CD14-positive monocyte (primary cell): ENCODE data around the gene BAG3. TPM values are rescaled to one million over a fixed set of nuclear protein-coding genes. Genes with fewer than 3 reads are reported as not detected.

ENCODE experiments used
- DNase-seq, 3 donors: peaks; one replicate each; pipeline ENCODE4 v3.0.0-alpha.2; 2011 to 2022
- H2AFZ ChIP-seq: 2 replicates; pipeline ENCODE4 v1.6.0; 2012; ENCODE audit warnings: mild to moderate bottlenecking, low read depth, low read length, inconsistent platforms; ENCODE audit not compliant: insufficient read depth, poor library complexity, severe bottlenecking
- H3K27ac ChIP-seq, 2 donors: 1 replicate in 1 of 2; 2 replicates in 1 of 2; pipeline ENCODE4 v1.5.1; 2012 to 2013; ENCODE audit warnings: low read length in 2 of 2, control low read depth in 1 of 2, inconsistent platforms in 1 of 2, low read depth in 1 of 2, mild to moderate bottlenecking in 1 of 2
- H3K27me3 ChIP-seq, 2 donors: one replicate each; pipeline versions ENCODE4 v1.6.0 to v1.6.1; 2011 to 2013; ENCODE audit warnings: low read length in 2 of 2; ENCODE audit not compliant: control insufficient read depth in 2 of 2, insufficient read depth in 2 of 2
- H3K36me3 ChIP-seq, 2 donors: replicated peaks in 1 of 2; 1 replicate in 1 of 2; 2 replicates in 1 of 2; pipeline versions ENCODE4 v1.5.1 to v1.6.1; 2012 to 2013; ENCODE audit warnings: low read length in 2 of 2, control low read depth in 1 of 2, inconsistent platforms in 1 of 2, mild to moderate bottlenecking in 1 of 2; ENCODE audit not compliant: insufficient read depth in 2 of 2, control insufficient read depth in 1 of 2
- H3K4me1 ChIP-seq, 2 donors: 1 replicate in 1 of 2; 2 replicates in 1 of 2; pipeline versions ENCODE4 v1.5.1 to v1.6.1; 2012 to 2013; ENCODE audit warnings: low read length in 2 of 2, control low read depth in 1 of 2, inconsistent platforms in 1 of 2, mild to moderate bottlenecking in 1 of 2, moderate library complexity in 1 of 2; ENCODE audit not compliant: insufficient read depth in 2 of 2, control insufficient read depth in 1 of 2
- H3K4me2 ChIP-seq: replicated peaks from 2 replicates; pipeline ENCODE3; 2012; ENCODE audit warnings: low read length, moderate library complexity, mild to moderate bottlenecking; ENCODE audit not compliant: poor library complexity, severe bottlenecking; ENCODE audit errors: extremely low read depth
- H3K4me3 ChIP-seq, 3 experiments: fragments of 200-600 bp in 1 of 3; sonication (generic) in 1 of 3; replicated peaks in 1 of 3; 1 replicate in 2 of 3; 2 replicates in 1 of 3; pipeline ENCODE4 v1.5.1; 2011 to 2013; ENCODE audit warnings: low read length in 3 of 3, mild to moderate bottlenecking in 3 of 3, control low read depth in 2 of 3, low read depth in 2 of 3, inconsistent platforms in 1 of 3, moderate library complexity in 1 of 3
- H3K79me2 ChIP-seq: 2 replicates; pipeline ENCODE4 v1.6.0; 2012; ENCODE audit warnings: mild to moderate bottlenecking, control low read depth, inconsistent platforms, low read length, moderate library complexity; ENCODE audit not compliant: insufficient read depth
- H3K9ac ChIP-seq: 2 replicates; pipeline ENCODE4 v1.6.0; 2017; ENCODE audit warnings: low read length, mild to moderate bottlenecking; ENCODE audit not compliant: insufficient read depth, poor library complexity, severe bottlenecking
- H3K9me3 ChIP-seq, 2 donors: replicated peaks in 1 of 2; 1 replicate in 1 of 2; 2 replicates in 1 of 2; pipeline versions ENCODE4 v1.5.1 to v1.6.1; 2012 to 2013; ENCODE audit warnings: low read length in 2 of 2, control low read depth in 1 of 2; ENCODE audit not compliant: control insufficient read depth in 1 of 2, insufficient read depth in 1 of 2
- H4K20me1 ChIP-seq: 2 replicates; pipeline ENCODE4 v1.6.0; 2012; ENCODE audit warnings: mild to moderate bottlenecking, low read length, control low read depth, moderate library complexity; ENCODE audit not compliant: insufficient read depth
- H3K27ac Mint-ChIP-seq, 7 donors: one replicate each; pipeline ENCODE4 v1.8.0; 2020; ENCODE audit warnings: mild to moderate bottlenecking in 7 of 7, mixed read lengths in 7 of 7, moderate library complexity in 6 of 7, inconsistent platforms in 2 of 7
- H3K27me3 Mint-ChIP-seq, 3 donors: one replicate each; pipeline ENCODE4 v1.8.0; 2021 to 2022; ENCODE audit warnings: low read depth in 3 of 3, mild to moderate bottlenecking in 3 of 3, mixed read lengths in 3 of 3, moderate library complexity in 3 of 3, inconsistent platforms in 1 of 3
- H3K36me3 Mint-ChIP-seq, 2 donors: one replicate each; pipeline ENCODE4 v1.8.0; 2020; ENCODE audit warnings: mixed read lengths in 2 of 2, inconsistent platforms in 1 of 2, mild to moderate bottlenecking in 1 of 2
- H3K4me1 Mint-ChIP-seq: one replicate; pipeline ENCODE4 v1.8.0; 2020; ENCODE audit warnings: mild to moderate bottlenecking, mixed read lengths
- H3K4me3 Mint-ChIP-seq, 2 donors: one replicate each; pipeline ENCODE4 v1.8.0; 2020; ENCODE audit warnings: mild to moderate bottlenecking in 2 of 2, mixed read lengths in 2 of 2, moderate library complexity in 1 of 2
- H3K9me3 Mint-ChIP-seq, 7 donors: one replicate each; pipeline ENCODE4 v1.8.0; 2020 to 2022; ENCODE audit warnings: mixed read lengths in 7 of 7, mild to moderate bottlenecking in 6 of 7, moderate library complexity in 6 of 7, inconsistent platforms in 2 of 7
- CTCF ChIP-seq: fragments of 200-600 bp; IDR thresholded peaks from one replicate; pipeline ENCODE4 v1.8.0; 2022; ENCODE audit warnings: antibody characterized with exemption, mild to moderate bottlenecking
- WGBS: methylation state at CpG from one replicate; pipeline ENCODE4 v1.1.5; 2013; ENCODE audit warnings: missing lambda C conversion rate; ENCODE audit not compliant: insufficient coverage; 5-methylcytosine and 5-hydroxymethylcytosine counted together
- intact Hi-C, 2 donors: fragments of 100-400 bp; cut with micrococcal nuclease; formaldehyde crosslinking; loops; one replicate each; pipeline versions ENCODE4 v1.15.0 to v1.15.1; 2023
- polyA plus RNA-seq, 3 donors: library from polyadenylated mRNA; depleted of rRNA in 1 of 3; unstranded in 2 of 3; stranded (reverse) in 1 of 3; fragments of 300-500 nt in 2 of 3; fragments of >200 nt in 1 of 3; fragmentation: Illumina TruSeq in 2 of 3; gene quantifications; 1 replicate in 2 of 3; 2 replicates in 1 of 3; pipeline ENCODE4 v1.2.3, GENCODE V29; 2012 to 2021

Gene BAG3
- polyA plus RNA-seq, 3 donors = 1.0 to 10.2 (median 2.8) TPM

GRCh38 chr10:119673271-119673670 is 22.1 kb downstream of the BAG3 start:
- no peaks in the 10 kb centered on the region for H3K9me3 Mint-ChIP-seq

GRCh38 chr10:119675483-119676170 is 24.4 kb downstream of the BAG3 start:
- Mint-ChIP-seq H3K27me3 (peaks cover 0 to 10% (median 4%) of the 10 kb centered on the region in 3 donors), H3K36me3 (peaks cover 48 to 54% of the 10 kb centered on the region in 2 donors), H3K4me3 (no peak overlapping the region), H3K9me3 (no peaks in the 10 kb centered on the region), H3K27ac (no peak overlapping the region), H3K4me1 (peaks cover 18% of the 10 kb centered on the region)
- Histone ChIP-seq H3K4me3 (no peak overlapping the region), H3K9me3 (no peaks in the 10 kb centered on the region), H3K36me3 (peaks cover 15 to 56% of the 10 kb centered on the region in 2 donors), H2AFZ (no peak overlapping the region), H4K20me1 (no peaks in the 10 kb centered on the region), H3K4me1 (peaks cover 17 to 18% of the 10 kb centered on the region in 2 donors), H3K79me2 (no peaks in the 10 kb centered on the region), H3K9ac (no peak overlapping the region), H3K4me2 (no peak overlapping the region), H3K27ac (no peak overlapping the region), H3K27me3 (no peaks in the 10 kb centered on the region)
- no peak for TF ChIP-seq CTCF
- DNase-seq = no peak
- 85% methylated on average over 5 of the region's 9 CpGs for WGBS
- intact Hi-C loops = no loop called here

More at GRCh38 chr10:119673271-119673670, 22.1 kb downstream of the BAG3 start:
- Mint-ChIP-seq H3K27me3 (peaks cover 0 to 11% (median 4%) of the 10 kb centered on the region in 3 donors), H3K4me1 (peaks cover 5% of the 10 kb centered on the region), H3K27ac (no peak overlapping the region), H3K4me3 (no peak overlapping the region), H3K36me3 (peaks cover 56 to 64% of the 10 kb centered on the region in 2 donors)
- Histone ChIP-seq H3K27me3 (no peaks in the 10 kb centered on the region), H2AFZ (no peak overlapping the region), H3K9me3 (no peaks in the 10 kb centered on the region), H3K79me2 (no peaks in the 10 kb centered on the region), H3K4me1 (no peaks in the 10 kb centered on the region), H3K36me3 (peaks cover 19 to 65% of the 10 kb centered on the region in 2 donors), H3K27ac (no peak overlapping the region), H3K9ac (no peak overlapping the region), H3K4me3 (no peak overlapping the region), H4K20me1 (no peaks in the 10 kb centered on the region), H3K4me2 (no peak overlapping the region)
- no CpG with 5 or more reads among the region's 4 CpGs for WGBS
- no peak for TF ChIP-seq CTCF
- DNase-seq = no peak
- intact Hi-C loops = no loop called here
